SK-N-SH (cell line): ENCODE data around the gene SETBP1. TPM values are rescaled to one million over a fixed set of nuclear protein-coding genes. Genes with fewer than 3 reads are reported as not detected.

Experiments used
- CTCF ChIA-PET: fragments of 300-600, 350-600 bp; formaldehyde crosslinking; extraction: SDS; loops from one replicate; lab custom pipeline; 2021; lab: Yijun Ruan, JAX
- POLR2A ChIA-PET: fragments of 350-600 bp; sonication (Branson Sonifier 250); formaldehyde crosslinking; extraction: SDS; loops from one replicate; lab custom pipeline; 2020; ENCODE audit warnings: antibody characterized with exemption, inconsistent platforms; lab: Yijun Ruan, JAX
- DNase-seq: peaks from one replicate; pipeline ENCODE4 v3.0.0; 2012
- H2AFZ ChIP-seq: fragments of 200-600 bp; sonication (generic); 2 replicates; pipeline ENCODE4 v1.8.1; 2016; ENCODE audit warnings: antibody characterized with exemption, mild to moderate bottlenecking, low read depth
- H3F3A ChIP-seq: fragments of 200-600 bp; sonication (generic); replicated peaks from 2 replicates; pipeline ENCODE3; 2016; ENCODE audit warnings: antibody characterized with exemption, mild to moderate bottlenecking; ENCODE audit not compliant: insufficient read depth
- H3K27ac ChIP-seq, 2 experiments: fragments of 200-500 bp in 1 of 2; fragments of 200-600 bp in 1 of 2; sonication (Bioruptor generic) in 1 of 2; sonication (generic), shearing (Covaris generic) in 1 of 2; 2 replicates each; pipeline versions ENCODE4 v1.5.1 to v1.6.1; 2014 to 2016; ENCODE audit warnings: low read depth in 2 of 2, inconsistent platforms in 1 of 2, low read length in 1 of 2, mild to moderate bottlenecking in 1 of 2, mixed read lengths in 1 of 2
- H3K27me3 ChIP-seq: fragments of 200-600 bp; sonication (generic), shearing (Covaris generic); 2 replicates; pipeline ENCODE4 v1.6.1; 2016; ENCODE audit warnings: mixed run types; ENCODE audit not compliant: insufficient read depth
- H3K36me3 ChIP-seq, 2 experiments: fragments of 200-500 bp in 1 of 2; fragments of 200-600 bp in 1 of 2; sonication (Bioruptor generic) in 1 of 2; sonication (generic) in 1 of 2; replicated peaks in 1 of 2; 2 replicates each; pipeline versions ENCODE3 to v1.5.1; 2014 to 2016; ENCODE audit warnings: low read length in 1 of 2, mild to moderate bottlenecking in 1 of 2; ENCODE audit not compliant: insufficient read depth in 2 of 2, control insufficient read depth in 1 of 2
- H3K4me1 ChIP-seq, 2 experiments: fragments of 200-500 bp in 1 of 2; fragments of 200-600 bp in 1 of 2; sonication (Bioruptor generic) in 1 of 2; sonication (generic), shearing (Covaris generic) in 1 of 2; 2 replicates each; pipeline versions ENCODE4 v1.5.1 to v1.6.1; 2014 to 2016; ENCODE audit warnings: low read depth in 1 of 2, low read length in 1 of 2, mixed run types in 1 of 2; ENCODE audit not compliant: insufficient read depth in 2 of 2, control insufficient read depth in 1 of 2
- H3K4me2 ChIP-seq: fragments of 200-600 bp; sonication (generic), shearing (Covaris generic); 2 replicates; pipeline ENCODE4 v1.6.1; 2017; ENCODE audit warnings: mixed run types
- H3K4me3 ChIP-seq, 2 experiments: fragments of 200-500 bp in 1 of 2; fragments of 200-600 bp in 1 of 2; sonication (Bioruptor generic) in 1 of 2; sonication (generic), shearing (Covaris generic) in 1 of 2; 2 replicates each; pipeline versions ENCODE4 v1.5.1 to v1.8.1; 2014 to 2016; ENCODE audit warnings: low read depth in 2 of 2, inconsistent platforms in 1 of 2, low read length in 1 of 2, mild to moderate bottlenecking in 1 of 2, mixed read lengths in 1 of 2, moderate library complexity in 1 of 2
- H3K79me2 ChIP-seq: fragments of 200-600 bp; sonication (generic); 2 replicates; pipeline ENCODE4 v1.8.1; 2017; ENCODE audit warnings: mild to moderate bottlenecking; ENCODE audit not compliant: insufficient read depth
- H3K9ac ChIP-seq: fragments of 200-600 bp; sonication (generic); 2 replicates; pipeline ENCODE4 v1.6.1; 2017; ENCODE audit warnings: mixed run types
- H3K9me2 ChIP-seq: fragments of 200-600 bp; sonication (generic); 2 replicates; pipeline ENCODE4 v1.6.1; 2017; ENCODE audit warnings: mixed run types
- H3K9me3 ChIP-seq: fragments of 200-600 bp; sonication (generic); 2 replicates; pipeline ENCODE4 v1.6.1; 2017; ENCODE audit warnings: mixed run types, mild to moderate bottlenecking, moderate library complexity
- H4K20me1 ChIP-seq: fragments of 200-600 bp; sonication (generic); 2 replicates; pipeline ENCODE4 v1.6.1; 2017; ENCODE audit warnings: mild to moderate bottlenecking, mixed run types; ENCODE audit not compliant: insufficient read depth
- ELF1 ChIP-seq: IDR thresholded peaks from 2 replicates; pipeline ENCODE4 v1.4.0; 2012
- EZH2phosphoT487 ChIP-seq: fragments of 200-600 bp; sonication (generic); IDR thresholded peaks from 2 replicates; pipeline ENCODE4 v1.6.1; 2017; ENCODE audit warnings: low read depth, mixed run types, mild to moderate bottlenecking, antibody characterized with exemption, moderate library complexity, borderline replicate concordance
- FOSL2 ChIP-seq: IDR thresholded peaks from 2 replicates; pipeline ENCODE4 v1.4.0; 2012; ENCODE audit warnings: low read depth, mild to moderate bottlenecking, moderate library complexity, borderline replicate concordance
- IRF3 ChIP-seq: fragments of 150-350 bp; IDR thresholded peaks from 2 replicates; pipeline ENCODE4 v1.6.1; 2016; ENCODE audit warnings: mild to moderate bottlenecking, low read depth, low read length
- MEF2A ChIP-seq: IDR thresholded peaks from 2 replicates; pipeline ENCODE4 v1.4.0; 2012; ENCODE audit warnings: low read depth, borderline replicate concordance
- MXI1 ChIP-seq: IDR thresholded peaks from 2 replicates; pipeline ENCODE4 v1.6.1; 2012; ENCODE audit warnings: mild to moderate bottlenecking, low read depth, low read length, improper control_type of control experiment
- NFIC ChIP-seq: IDR thresholded peaks from 2 replicates; pipeline ENCODE4 v1.4.0; 2012; ENCODE audit warnings: borderline replicate concordance
- NRF1 ChIP-seq: IDR thresholded peaks from 2 replicates; pipeline ENCODE4 v1.6.1; 2012; ENCODE audit warnings: low read depth, mild to moderate bottlenecking, low read length
- RAD21 ChIP-seq: IDR thresholded peaks from 2 replicates; pipeline ENCODE4 v1.6.1; 2012; ENCODE audit warnings: mild to moderate bottlenecking, low read length
- REST ChIP-seq: IDR thresholded peaks from 2 replicates; pipeline ENCODE4 v1.6.1; 2012; ENCODE audit warnings: mild to moderate bottlenecking, low read depth, low read length, moderate library complexity
- RFX5 ChIP-seq: IDR thresholded peaks from 2 replicates; pipeline ENCODE4 v1.6.1; 2012; ENCODE audit warnings: mild to moderate bottlenecking, improper control_type of control experiment, low read length
- SMC3 ChIP-seq: IDR thresholded peaks from 2 replicates; pipeline ENCODE4 v1.6.1; 2012; ENCODE audit warnings: low read depth, low read length, improper control_type of control experiment
- TEAD4 ChIP-seq: IDR thresholded peaks from 2 replicates; pipeline ENCODE4 v1.4.0; 2012; ENCODE audit warnings: mild to moderate bottlenecking, borderline replicate concordance; ENCODE audit not compliant: insufficient read depth
- USF1 ChIP-seq: IDR thresholded peaks from 2 replicates; pipeline ENCODE4 v1.4.0; 2012; ENCODE audit warnings: low read depth, borderline replicate concordance
- YY1 ChIP-seq: IDR thresholded peaks from 2 replicates; pipeline ENCODE4 v1.4.0; 2012; ENCODE audit warnings: low read depth, mild to moderate bottlenecking
- WGBS: methylation state at CpG from one replicate; pipeline ENCODE4 v1.1.6; 2017; ENCODE audit warnings: low lambda C conversion rate; 5-methylcytosine and 5-hydroxymethylcytosine counted together
- polyA plus RNA-seq, 3 experiments: library from polyadenylated mRNA; depleted of rRNA; stranded (reverse); fragments of >200 nt; gene quantifications; 2 replicates each; pipeline ENCODE4 v1.2.3, GENCODE V29; 2012

The SETBP1 gene
- polyA plus RNA-seq, 1 of the 3 experiments (the other 2 are of a cell fraction) = 3.0 TPM

- Histone ChIP-seq H3K4me3 (no peak overlapping the region), H3K36me3 (no peaks in the 10 kb centered on the region), H3K9ac (no peak overlapping the region), H3K4me2 (no peak overlapping the region), H3F3A (no peaks in the 10 kb centered on the region), H4K20me1 (no peaks in the 10 kb centered on the region), H3K27me3 (no peaks in the 10 kb centered on the region), H3K9me3 (no peaks in the 10 kb centered on the region), H3K27ac (no peak overlapping the region), H3K9me2 (no peaks in the 10 kb centered on the region), H3K79me2 (no peaks in the 10 kb centered on the region), H2AFZ (no peak overlapping the region), H3K4me1 (peaks cover 8% of the 10 kb centered on the region in 2 experiments; a peak in 2 of 4 replicates)
- TF ChIP-seq ELF1 (no peak), RAD21 (no peak), MEF2A (no peak), REST (no peak), FOSL2 (no peak), YY1 (no peak), TEAD4 (no peak), NFIC (no peak), MXI1 (no peak), IRF3 (no peak), USF1 (no peak), EZH2phosphoT487 (no peak), NRF1 (no peak), RFX5 (no peak), SMC3 (no peak)
- no peak for DNase-seq
- ChIA-PET CTCF (interaction anchor here (1.4 kb wide), 1 partner anchor 10 kb away, joined by 3 read pairs; no protein-coding TSS in a partner anchor), POLR2A (no interaction called here)
- WGBS = 71% methylated on average over 1 of the region's 4 CpGs
Measured at GRCh38 chr18:44842588-44843412, 162.1 kb downstream of the SETBP1 start.
